HG02588 (cell line): ENCODE data around the gene FKBP10.

Experiments
- ATAC-seq: cut with Tn5 transposase; IDR thresholded peaks from one replicate; pipeline ENCODE4 v1.9.1; 2021; ENCODE audit warnings: mild to moderate bottlenecking, moderate library complexity; ENCODE audit not compliant: unreplicated experiment

The FKBP10 gene

DNA sequence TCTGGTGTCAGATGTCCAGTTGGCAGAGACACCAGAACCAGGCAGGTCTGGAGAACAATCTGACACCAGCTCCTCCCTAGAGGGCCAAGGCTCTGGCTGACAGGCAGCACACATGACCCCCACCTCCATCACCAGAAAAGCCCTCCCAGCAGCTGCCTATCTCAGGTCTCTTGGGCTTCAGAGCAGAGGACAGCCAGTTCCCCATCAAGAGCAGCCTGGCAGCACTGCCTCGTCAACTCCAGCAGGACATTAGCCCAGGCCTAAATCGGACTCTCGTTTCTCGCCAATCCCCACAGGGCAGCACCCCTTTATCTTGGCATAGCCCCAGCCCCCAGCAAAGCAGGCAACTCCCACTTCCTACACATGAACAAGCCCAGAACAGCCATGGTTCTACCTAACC is 30.7 kb upstream of the FKBP10 start:
- no peak for ATAC-seq

DNA sequence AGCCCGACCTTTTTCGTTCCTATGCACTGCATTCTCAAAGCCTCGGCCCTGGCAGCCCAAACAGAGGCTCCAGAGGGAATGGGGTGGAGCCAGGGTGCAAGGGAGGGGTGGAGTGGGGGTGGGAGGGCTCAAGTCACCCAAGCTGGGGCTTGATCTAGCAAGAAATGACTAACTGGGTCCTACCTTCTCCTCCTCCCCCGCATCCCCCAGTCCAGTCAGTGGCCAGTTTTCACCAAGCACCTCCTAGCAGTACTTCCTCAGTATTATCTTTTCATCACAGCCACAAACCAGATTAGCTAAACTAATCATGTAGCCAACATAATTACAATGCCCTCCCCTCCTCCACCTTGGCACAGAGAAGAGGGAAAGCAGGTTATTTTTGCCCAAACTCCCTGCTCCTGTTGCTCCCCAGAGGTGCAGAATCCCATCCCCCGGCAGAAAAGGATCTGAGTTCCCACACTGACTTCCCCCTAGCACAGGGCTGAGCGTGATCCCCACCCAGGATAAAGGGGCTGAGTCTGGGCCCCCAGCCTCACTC is 28.5 kb upstream of the FKBP10 start:
- no peak for ATAC-seq

DNA sequence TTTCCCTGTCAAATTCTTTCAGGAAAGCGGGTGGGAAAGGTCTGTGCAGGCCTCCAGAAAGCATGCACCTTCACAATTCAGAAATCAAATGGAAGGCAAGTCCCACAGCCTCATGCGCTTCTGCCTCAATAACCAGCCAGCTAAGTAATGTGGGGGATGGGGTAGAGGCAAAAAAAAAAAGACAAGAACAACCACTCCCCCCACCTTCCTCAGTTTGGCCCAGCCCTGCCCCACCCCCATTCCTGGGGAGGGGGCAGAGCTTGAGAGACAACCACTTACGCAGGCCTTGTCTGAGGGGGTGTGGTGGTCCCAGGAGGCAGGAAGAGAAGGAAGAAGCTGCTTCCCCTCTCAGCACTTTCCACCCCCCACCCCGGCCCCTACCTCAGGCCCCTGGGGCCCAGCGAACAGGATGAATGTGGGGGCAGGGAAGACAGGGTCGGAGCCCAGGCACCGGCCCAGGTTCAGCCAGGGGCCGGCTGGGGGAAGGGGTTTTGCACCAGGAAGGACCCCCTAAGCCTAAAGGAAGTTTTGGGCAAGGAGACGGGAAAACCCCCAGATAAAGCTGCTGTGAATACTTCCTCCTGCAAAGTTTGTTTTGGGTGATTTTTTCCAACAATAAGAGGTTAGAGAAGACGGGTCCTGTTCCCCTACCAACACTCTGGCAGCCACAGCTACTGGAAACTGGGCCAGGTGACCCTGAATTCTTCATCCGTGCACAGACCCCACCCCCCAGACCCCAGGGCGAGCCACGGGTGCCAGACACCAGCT is 27.5 kb upstream of the FKBP10 start:
- ATAC-seq, result no peak

DNA sequence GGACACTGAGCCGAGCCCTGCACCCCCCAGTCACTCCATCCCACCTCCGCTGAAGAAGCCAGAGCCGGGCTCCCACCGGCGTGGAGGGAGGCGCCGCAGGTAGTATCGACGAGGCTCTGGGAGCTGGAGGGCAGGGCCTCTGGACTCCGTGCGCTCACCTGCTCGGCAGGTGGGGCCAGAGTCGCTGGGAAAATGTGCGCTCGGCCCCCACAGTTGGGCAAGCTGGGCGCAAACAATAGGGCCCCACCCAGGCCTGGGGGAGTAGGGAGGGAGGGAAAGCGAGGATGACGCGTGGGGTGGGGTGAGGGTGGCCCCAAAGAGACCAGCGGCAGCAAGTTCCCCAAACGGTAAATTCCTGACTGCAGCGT is 27.0 kb upstream of the FKBP10 start:
- ATAC-seq, result no peak

DNA sequence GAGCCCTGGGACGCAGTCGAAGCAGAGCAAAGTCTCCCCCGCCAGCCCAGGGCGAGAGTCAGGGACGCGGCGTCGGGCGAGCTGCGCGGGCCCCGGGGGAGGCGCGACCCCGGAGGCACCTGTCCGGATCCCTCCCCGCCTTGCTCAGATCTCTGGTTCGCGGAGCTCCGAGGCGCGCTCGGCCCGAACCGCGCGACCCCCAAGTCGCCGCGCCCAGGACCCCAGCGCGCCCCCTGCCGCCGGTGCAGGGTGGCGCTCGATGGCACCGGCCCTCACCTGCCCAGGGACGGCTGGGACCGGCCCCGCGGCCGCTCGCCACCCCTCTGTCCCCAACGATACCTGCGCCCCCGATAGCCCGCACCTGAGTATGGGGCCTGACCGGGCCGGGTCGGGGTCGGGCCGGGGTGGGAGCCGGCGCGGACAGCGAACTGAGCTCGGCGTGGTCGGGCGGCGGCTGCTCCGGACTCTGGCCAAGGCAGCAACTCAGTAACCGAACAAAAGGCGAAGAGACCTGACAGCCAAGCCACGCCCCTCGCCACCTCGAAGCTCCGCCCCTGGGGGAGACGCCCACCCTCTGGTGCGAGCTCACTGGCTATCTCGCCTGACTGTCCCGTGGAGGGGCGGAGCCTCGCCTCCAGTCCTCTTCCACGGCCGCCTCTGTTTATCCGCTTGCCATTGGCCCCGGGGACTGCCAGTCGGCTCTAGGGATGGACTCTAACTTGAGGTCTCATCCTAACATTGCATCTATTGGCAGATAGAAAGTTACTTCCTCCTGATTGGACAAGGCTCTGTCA is 26.4 kb upstream of the FKBP10 start, which contains the start of gene JUP:
Gene JUP (minus strand): TSS at position 485 of the 794 bp plus-strand sequence. CDS start 14,857 bp downstream, outside the sequence.
- ATAC-seq, result peak; percentile 76

DNA sequence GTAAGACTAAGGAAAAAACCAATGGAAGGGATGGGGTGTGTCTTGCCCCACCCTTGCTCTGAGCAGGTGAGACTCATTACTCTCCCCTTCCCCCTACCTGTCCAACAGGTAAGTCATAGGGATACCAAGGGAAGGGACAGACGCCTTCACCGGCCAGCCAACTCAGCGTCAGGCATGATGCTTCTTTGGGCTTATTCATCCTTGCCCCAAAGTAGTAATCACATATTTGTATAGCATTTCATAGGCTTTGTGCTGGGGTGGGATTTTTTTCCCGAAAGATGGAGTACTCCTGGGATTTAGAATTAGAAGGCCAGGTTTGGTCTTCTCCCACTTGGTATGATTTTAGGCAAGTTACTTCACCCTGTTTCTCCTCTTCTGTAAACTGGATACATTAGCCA is 25.8 kb upstream of the FKBP10 start:
- ATAC-seq, result no peak

DNA sequence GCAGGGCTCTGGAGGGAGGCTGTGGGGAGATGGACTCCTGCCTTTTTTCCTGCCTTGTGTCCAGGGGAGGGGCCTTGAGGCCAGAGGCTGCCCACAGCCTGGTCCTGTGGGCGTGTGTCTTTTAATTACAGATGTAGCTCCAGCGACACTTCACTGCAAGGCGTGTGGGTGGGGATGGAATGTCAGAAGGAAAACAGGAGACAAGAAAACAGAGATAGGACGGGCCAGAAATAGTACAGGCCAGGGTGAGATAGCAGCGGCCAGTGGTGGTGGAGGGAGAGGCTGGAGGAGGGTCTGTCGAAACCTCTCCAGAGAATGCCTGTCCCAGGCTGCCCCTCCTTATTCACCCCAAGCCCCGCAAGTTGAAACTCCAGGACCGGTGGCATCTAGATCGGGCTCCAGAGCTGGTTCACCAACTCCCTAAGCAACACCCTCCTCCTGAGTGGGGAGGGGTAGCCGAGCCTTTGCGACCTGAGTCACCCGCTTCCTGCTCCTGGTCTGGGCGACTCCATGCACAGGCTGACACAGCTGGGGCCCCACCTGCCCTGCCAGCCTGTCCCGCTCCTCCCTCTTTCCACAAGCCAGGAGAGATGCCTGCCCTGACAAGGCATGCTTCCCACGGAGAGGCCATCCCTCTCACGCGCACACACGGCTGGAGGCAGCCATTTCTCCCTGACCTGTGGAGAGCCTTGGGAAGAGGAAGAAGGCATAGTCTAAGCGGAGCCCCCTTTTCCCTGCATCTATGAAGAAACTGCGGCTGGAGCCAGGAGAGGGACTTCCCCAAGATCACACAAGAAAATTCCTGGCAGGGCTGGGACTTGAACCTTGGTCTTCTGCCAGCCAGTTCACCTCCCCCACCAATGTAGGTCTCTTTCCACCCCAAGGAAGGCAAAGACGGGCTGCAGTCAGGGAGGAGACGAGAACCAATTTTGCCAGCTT is 19.7 kb upstream of the FKBP10 start:
- no peak for ATAC-seq

DNA sequence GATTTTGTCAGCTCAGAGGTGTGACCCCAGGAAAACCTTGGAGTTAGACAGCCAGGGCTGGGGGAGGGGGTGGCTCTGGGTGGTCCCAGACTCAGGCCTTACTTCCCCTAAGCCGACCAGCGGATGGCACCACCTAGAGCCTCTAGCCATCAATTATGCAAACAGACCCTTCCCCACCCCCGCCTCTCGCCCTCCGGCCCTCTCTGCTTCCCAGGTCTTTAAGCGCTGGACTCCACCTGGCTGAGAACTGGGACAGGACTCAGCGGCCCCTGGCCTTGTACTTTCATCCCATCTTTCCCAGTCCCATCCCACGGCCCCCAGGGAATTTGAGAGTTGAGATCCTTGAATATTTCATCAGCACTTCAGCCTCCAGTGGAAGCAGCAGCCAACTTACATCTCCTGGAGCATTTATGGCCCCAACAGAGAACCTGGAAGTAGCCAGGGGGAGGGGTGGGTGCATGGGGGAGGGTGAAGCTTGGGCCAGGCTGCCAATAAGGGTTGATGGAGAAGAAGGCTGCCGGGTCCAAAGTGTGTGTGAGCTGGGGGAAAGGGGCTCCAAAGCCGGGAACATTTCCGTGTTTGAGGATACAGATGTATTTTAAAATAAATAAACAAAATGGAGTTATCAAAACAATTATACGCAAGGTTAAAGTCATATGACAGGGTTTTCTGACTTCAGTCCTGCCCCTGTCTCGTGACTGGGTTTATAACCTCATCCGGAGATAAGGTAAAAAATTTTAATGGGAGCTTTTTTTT is 18.8 kb upstream of the FKBP10 start:
- ATAC-seq, result no peak

DNA sequence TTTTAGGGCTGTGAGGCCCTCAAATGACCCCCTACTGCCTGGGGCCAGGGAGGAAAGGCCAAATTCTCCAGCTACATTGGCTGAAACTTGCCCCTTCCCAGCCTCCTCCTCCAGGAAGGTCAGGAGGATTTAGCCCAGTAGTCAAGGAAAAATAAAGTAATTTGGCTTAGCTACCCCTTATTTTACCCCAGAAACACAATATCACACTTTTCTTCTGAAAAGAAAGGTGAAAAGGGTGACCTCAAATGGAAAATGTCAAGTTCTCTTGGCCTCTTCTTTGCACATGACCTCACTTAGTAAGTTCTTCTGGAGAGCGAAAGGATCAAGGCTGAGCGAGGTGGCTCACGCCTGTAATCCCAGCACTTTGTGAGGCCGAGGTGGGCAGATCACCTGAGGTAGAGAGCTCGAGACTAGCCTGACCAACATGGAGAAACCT is 18.2 kb upstream of the FKBP10 start:
- ATAC-seq, result no peak

DNA sequence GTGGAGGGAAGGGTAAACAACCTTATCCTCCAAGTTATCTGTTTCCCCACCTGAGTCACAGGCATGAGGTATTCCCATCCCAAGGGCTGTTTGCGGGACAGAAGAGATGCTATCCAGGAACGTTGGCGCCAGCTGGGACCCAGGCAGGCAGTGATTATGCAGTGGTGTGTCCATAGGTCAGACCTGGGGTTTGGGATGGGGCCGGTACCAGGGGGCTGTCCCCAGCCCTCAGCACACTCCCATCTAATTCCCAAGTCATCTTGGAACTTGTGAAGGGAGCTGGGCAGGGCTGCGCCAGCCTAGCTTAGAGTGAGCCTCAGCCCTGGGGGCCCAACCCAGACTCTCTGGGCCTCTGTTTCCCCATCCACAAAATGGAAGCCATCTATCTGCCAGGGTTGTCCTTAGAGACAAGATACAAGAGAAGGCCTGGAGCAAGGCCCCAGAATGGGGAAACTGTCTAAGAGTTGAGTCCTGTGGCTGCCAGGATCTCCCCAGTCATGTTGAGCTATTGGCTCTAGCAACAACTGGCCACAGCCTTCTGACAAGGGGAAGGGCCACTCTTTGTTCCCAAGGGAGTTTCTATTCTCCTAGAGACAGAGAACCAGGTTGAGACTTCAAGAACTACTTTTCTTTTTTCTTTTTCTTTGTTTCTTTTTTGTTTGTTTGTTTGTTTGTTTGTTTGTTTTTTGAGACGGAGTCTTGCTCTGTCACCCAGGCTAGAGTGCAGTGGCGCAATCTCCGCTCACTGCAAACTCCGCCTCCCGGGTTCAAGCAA is 16.5 kb upstream of the FKBP10 start:
- no peak for ATAC-seq

DNA sequence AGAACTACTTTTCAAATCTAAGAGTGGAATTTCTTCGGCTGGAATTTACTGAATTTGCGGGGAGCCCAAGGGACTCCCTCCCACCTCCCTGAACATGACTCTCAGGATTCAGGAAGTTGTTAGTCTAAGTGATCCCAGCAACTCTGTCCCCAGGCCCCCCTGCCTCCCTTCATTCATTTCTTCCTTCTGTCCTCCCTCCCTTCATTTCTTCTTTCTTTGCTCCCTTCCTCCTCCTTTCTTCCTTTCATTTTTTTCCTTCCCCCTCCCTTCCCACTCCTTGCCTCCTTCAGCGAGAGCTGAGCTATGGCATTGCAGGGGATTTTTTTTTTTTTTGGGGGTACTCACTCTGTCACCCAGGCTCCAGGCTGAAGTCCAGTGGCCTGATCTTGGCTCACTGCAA is 15.4 kb upstream of the FKBP10 start:
- ATAC-seq, result no peak

DNA sequence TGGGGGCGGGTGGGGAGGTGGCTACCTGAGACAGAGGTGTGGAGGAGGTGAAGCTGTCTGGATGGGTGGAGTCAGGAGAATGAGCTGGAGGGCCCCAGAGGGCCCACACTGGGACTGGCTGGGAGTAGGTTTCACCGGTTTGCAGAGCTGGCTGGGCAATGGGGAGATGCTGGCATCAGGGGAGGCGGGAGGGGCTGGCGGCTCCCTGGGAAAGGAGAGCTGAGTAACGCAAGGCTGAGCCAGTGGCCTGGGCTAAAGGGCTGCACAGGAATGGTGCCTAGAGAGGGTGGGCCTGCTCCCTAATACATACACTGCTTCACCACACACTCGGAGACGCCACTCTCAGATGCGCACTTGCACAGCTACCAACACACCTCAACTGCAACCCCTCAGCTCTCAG is 13.4 kb upstream of the FKBP10 start:
- ATAC-seq, result no peak

DNA sequence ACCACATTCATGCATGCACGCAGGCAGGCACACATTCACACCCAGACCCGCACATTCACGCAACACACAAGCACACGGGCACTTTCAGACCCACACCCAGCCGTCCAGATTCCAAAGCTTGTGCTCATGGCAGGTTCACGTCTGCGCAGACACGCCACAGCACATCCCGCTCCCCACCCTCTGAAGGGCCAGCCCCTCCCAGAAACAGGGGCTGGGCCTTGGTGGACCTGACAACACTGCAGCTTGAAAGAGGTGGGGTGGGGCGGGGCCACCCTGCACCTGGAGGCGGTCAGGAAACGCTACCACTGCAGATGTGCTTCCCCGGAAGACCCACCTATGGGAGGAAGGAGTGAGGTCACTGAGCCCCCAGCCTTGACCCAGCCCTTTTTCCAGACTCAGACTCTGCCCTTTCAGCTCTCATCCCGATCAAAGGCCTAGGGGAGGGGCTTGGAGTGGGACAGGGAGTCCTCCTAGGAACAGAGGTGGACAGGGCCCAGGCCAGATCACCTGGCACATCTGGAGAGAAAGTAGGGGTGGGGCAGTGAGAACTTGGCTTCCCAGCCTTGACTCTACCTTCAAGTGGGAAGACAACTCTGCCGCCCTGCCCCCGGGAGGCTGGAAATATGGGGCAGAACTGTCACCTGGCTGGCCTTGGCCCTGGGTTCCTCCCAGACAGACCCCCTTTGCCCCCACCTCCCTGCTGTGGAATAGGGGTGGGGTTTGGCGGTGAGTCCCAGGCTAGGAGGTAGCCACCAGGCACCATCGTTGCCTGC is 12.0 kb upstream of the FKBP10 start:
- ATAC-seq, result no peak

DNA sequence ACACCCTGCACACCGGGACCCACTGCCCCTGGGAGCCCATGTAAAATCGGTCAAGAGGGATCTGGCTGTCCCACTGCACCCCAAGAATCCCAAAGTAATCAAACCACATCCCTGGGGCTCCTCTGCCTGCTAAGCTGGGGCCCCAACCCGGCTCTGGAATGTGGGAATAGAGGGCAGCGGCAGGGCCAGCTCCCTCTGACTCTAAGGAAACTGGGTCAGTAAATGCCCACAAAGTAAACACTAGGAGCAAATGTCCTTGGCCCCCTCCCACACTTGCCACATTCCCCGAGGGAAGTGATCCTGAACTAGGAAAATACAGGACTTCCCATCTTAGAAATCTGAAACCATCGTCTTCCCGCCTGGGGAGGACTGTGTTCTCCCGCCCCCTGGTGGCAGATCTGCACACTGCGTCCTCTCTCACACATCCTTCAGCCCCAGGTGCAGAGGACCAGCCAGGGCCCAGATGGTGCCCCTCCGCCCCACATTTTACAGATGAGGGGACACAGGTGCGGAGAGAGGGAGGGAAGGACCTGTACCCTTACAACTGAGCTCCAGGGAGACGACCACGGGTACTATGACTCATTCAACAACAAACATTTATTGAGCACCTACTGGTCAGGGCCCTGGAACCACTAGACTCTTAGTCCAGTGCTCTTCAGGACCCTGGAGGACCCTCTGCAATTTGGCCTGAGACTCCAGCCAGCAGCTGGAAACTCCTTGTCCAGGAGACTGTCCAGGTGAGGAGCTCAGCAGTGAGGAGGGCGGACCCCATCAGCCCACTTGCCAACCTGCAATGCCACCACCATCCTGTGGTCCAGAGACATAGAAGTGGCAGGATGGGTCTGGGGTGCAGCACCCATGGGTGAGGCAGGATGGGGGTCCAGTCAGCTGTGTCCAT is 11.2 kb upstream of the FKBP10 start:
- no peak for ATAC-seq

DNA sequence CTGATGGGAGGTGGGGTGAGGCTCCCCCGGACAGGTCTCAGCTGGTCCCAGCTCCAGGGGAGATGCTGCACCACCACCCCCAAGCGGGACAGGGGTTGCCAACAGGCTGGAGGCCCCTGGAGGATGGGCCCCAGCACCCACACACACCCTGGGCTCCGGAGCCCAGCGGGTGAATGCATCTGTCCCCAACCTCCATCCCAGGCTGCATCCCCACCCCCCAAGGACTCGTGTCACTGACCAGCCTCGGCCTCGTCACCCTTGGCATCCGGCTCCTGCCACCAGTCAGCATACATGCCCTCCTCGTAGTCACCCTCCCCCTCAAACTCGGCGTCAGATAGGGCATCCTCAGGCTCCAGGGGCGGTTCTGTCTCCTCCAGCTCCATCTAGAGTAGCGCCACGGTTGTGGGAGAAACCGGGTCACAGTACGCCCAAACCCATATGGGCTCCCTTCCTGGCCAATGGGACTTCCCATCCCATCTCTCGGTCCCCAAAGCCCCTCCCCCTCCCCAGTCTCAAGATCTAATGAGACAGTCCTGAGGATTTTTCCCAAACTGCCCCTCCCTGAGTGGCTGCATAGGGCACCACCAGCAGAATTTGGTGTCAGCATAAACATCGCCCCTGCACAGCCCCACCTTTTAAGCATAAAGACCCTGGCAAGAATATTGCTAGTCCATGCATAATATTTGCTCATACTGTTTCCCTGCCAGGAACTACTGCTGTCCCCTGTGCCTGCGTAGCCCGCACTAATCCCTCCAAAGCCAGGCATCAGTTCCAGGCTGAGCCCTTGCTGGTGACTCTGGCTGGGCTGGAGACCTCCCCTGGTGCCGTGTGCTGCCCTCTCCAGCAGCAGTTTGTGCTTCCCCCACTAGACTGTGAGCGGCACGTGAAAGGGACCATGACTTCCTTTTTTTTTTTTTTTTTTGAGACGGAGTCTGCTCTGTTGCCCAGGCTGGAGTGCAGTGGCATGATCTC is 9.5 kb upstream of the FKBP10 start:
- no peak for ATAC-seq

DNA sequence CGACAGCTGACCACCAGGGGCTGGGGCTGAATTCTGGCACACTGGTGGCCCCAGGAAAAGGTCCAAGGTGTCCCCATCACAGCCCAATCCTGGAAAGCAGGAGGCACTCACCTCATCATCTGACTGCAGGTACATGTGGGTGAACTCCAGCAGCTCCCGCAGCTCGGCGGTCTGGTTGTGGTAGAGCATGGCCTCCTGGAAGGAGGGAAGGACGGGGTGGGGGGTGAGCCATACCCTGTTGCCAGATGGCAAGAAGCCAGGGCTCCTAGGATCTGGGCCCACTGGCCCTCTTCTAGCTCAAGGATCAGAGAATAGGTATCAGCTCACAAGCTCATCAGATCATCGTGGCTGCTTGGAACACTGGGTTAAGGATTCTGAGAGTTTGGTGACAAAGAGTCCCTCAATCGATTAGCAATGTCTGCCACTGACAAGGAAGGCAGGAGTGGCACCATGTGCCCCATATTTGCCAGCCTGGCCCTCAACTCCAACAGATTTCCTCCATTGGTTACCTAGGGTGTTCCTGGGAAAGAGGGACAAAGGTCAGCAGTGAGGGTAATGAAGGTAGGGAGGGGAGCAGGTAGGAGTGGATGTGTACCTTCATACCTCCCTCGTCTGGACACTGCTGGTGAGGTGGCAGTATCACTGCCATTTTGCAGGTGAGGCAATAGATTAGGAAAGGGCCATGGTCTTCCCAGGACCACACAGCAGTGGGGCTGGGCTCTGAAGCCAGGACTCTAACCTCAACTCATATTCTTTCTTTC is 5.9 kb upstream of the FKBP10 start:
- no peak for ATAC-seq
